Stimulated activated naive CD8-positive, alpha-beta T cell treated with anti-CD3 and anti-CD28 coated beads, Interleukin-15, amount 100 ng/mL, for 72 hours (primary cell): ENCODE results near the gene CHRDL2.
A peak's percentile ranks its signal among the peaks of the same experiment; 100 is the strongest.
"Not testable (repeated sequence)": the region's sequence is repeated elsewhere in the genome, so short reads cannot be mapped to it uniquely, and the experiment has no call there.

Source experiments
- ATAC-seq: fragments of 150-1000 bp; cut with Tn5 transposase; 2 replicates; pipeline ENCODE4 v1.10.0; 2021; ENCODE audit warnings: mild to moderate bottlenecking, moderate library complexity
- DNase-seq, 2 donors: peaks; one replicate each; pipeline ENCODE4 v3.0.0; 2021 to 2022
- H3K27ac Mint-ChIP-seq, 2 donors: one replicate each; pipeline ENCODE4 v1.8.0; 2022; ENCODE audit warnings: mild to moderate bottlenecking in 2 of 2, mixed read lengths in 2 of 2, moderate library complexity in 2 of 2
- H3K27me3 Mint-ChIP-seq: one replicate; pipeline ENCODE4 v1.8.0; 2022; ENCODE audit warnings: mixed read lengths
- H3K4me1 Mint-ChIP-seq: one replicate; pipeline ENCODE4 v1.8.0; 2022; ENCODE audit warnings: mild to moderate bottlenecking, mixed read lengths
- H3K4me3 Mint-ChIP-seq, 2 donors: one replicate each; pipeline ENCODE4 v1.8.0; 2022; ENCODE audit warnings: mild to moderate bottlenecking in 2 of 2, mixed read lengths in 2 of 2, moderate library complexity in 1 of 2
- H3K9me3 Mint-ChIP-seq, 2 donors: one replicate each; pipeline ENCODE4 v1.8.0; 2022; ENCODE audit warnings: mixed read lengths in 2 of 2

The CHRDL2 gene

DNA sequence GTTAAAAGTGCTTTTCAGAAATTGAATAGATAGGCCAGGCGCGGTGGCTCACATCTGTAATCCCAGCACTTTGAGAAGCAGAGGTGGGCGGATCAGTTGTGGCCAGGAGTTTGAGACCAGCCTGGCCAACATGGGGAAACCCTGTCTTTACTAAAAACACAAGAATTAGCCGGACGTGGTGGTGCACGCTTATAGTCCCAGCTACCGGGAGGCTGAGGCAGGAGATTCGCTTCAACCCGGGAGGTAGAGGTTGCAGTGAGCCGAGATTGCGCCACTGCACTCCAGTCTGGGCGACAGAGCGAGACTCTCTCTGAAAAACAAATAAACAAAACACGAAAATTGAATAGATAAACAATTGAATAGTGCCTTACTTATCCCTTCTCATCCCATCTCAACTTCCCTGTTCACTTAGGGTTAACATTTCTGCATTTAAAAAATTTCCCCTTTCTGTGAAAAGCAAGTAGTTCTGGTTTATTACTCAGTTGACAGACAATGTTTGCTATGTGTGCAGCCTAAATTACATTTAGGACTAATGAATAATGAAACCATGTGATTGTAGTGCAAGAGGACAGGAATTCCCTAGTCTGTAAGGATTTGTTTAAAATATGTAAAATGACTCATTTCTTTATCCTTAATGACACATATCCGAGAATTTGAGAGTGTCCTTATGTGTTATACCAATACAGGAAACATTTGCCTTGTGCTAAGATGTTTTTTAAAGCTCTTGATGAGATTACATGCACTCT, 23.5 kb upstream of the CHRDL2 start:
- ATAC-seq: peak; percentile 65
- H3K27ac Mint-ChIP-seq: peak overlapping the region in 1 of 2 donors; percentile 85

DNA sequence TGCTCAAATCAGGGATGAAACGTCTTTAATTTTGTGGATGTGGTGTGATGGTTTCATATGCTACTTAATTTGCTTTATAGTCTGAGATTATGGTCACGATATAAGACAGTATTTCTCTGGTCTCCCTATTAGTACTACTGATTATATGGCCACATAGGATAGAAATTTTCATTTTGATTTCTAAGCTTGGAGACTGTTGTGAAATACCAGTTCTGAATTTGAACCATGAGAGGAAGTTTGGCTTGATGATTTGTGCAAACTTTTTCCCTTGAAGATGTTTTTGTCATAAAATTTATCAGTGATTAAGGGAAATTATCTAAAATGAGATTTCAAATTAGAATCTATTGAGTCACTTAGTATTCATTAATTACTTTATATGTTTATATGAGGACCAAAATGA, 20.1 kb upstream of the CHRDL2 start:
- ATAC-seq: no peak

More for the DNA sequence above, 23.5 kb upstream of the CHRDL2 start:
- no peak for DNase-seq
- H3K9me3 Mint-ChIP-seq: peaks cover 6 to 9% of the 10 kb centered on the region in 2 donors
- peaks cover 38% of the 10 kb centered on the region for H3K4me1 Mint-ChIP-seq
- H3K27me3 Mint-ChIP-seq: no peaks in the 10 kb centered on the region
- H3K4me3 Mint-ChIP-seq: no peak overlapping the region

DNA sequence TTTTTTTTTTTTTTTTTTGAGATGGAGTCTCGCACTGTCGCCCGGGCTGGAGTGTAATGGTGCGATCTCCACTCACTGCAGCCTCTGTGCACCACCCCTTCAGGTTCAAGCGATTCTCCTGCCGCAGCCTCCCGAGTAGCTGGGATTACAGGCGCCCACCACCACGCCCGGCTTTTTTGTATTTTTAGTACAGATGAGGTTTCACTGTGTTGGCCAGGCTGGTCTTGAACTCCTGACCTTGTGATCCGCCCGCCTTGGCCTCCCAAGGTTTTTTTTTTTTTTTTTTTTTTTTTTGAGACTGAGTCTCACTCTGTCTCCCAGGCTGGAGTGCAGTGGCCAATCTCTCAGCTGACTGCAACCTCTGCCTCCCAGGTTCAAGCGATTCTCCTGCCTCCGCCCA, 19.4 kb upstream of the CHRDL2 start:
- DNase-seq, ATAC-seq, H3K27me3 Mint-ChIP-seq, H3K27ac Mint-ChIP-seq, H3K9me3 Mint-ChIP-seq: not testable (repeated sequence)
- H3K4me3 Mint-ChIP-seq: peak overlapping the region; percentile 16 to 91
- peaks cover 53% of the 10 kb centered on the region for H3K4me1 Mint-ChIP-seq

More for the DNA sequence above, 20.1 kb upstream of the CHRDL2 start:
- no peaks in the 10 kb centered on the region for H3K27me3 Mint-ChIP-seq
- no peak overlapping the region for H3K27ac Mint-ChIP-seq
- no peak for DNase-seq
- H3K4me1 Mint-ChIP-seq: peaks cover 55% of the 10 kb centered on the region
- H3K4me3 Mint-ChIP-seq: peak overlapping the region in 1 of 2 donors; percentile 22
- H3K9me3 Mint-ChIP-seq: peaks cover 2 to 5% of the 10 kb centered on the region in 2 donors

DNA sequence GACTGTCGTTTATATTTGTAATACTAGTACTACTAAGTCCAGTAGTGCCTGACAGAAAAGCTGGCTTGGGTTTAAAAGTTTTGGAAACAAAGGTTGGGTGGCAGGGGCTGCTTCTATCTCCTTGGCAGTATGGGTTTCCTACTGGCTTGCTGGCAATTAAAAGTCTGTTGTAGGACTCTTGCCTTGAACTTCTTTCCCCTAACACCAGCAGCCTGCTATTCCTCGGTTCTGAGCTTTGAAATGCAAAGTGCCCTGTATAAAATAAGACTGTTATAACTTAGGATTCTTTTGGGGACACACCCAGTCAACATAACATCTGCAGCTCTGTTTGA, 18.7 kb upstream of the CHRDL2 start:
- Mint-ChIP-seq H3K4me1 (peaks cover 47% of the 10 kb centered on the region), H3K27ac (no peak overlapping the region), H3K4me3 (peak overlapping the region; percentile 91 to 94), H3K9me3 (no peaks in the 10 kb centered on the region), H3K27me3 (no peaks in the 10 kb centered on the region)
- ATAC-seq (no peak), DNase-seq (no peak)

DNA sequence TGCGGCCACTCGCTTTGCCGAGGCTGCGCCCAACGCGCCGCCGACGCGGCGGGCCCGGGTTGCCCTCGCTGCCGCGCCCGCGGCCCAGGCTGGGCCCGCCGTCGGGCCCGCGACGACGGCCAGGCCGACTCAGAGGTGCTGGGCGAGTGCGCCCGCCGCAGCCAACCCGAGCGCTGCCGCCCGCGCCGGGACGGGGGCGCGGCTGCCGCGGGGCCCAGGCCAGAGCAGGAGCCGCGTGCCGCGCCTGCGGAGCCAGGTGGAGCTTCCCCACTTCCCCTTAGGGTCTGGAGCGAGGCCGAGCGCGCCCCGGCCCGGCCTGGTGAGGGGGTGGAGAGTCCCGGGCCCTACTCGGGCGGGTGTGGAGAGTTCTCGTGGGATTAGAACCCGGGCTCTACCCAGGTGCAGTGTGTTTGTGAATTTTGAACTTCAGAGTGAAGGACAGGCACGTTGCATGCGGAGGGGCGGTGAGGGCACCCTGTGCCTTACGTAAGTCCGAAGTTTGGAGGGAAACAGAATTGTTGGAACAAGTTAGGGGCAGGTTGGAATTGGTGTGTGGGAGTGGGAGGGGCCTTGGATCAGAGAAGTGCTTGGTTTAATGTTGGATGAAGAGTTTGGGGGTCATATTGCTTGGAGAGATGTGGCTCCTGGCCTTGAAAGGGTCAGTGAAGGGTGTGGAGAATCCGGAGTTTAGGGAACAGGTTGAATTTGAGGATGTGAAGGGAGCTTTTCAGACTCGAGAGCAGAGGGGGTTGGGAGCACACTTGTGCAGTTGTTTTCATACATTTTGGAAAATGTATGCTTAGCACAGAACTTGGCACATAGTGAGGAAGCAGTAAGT, 18.1 kb upstream of the CHRDL2 start:
- no peaks in the 10 kb centered on the region for H3K27me3 Mint-ChIP-seq
- peak overlapping the region; percentile 91 to 94 for H3K4me3 Mint-ChIP-seq
- no peaks in the 10 kb centered on the region for H3K9me3 Mint-ChIP-seq
- peaks cover 44% of the 10 kb centered on the region for H3K4me1 Mint-ChIP-seq
- ATAC-seq: peak; percentile 78
- DNase-seq: peak; percentile 60 to 67
- H3K27ac Mint-ChIP-seq: peak overlapping the region; percentile 19 to 93

DNA sequence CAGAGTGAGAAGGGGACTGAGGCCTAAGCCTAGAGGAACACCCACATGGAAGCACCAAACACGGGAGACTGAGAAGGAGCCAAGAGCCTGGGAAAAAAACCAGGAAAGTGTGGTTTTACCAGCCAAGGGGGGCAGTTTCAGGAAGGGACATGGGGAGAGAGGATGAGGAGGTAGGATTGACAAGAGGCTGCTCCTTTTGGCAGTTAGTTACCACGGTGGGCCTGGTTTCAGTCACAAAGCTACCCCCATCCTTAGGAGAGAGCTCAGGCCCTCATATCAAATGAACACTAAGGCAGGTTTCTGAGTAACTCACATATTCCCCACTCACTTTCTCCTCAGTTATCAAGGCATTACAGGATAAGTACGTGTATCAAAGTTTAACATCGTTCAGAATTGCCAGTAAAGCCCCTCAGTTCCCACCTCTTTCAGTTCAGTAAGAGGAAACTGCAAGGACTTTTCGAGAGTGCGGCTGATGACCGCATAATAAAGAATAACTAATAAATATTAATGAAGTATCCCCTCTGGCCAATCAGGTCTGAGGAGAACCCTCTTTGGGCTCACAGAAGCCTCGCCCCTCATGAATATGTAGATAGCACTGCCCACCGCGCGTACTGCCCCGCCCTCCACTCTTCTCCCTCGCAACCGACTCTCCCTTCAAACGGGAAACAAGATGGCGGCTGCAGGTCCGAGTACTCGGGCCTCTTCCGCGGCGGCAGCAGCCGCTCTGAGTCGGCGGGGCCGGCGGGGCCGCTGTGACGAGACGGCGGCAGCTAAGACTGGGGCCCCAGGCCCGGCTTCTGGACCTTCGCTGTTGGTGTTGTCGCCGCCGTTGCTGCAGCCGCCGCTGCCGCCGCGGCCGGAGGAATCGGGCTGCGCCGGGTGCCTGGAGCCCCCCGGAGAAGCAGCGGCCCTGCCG, 17.2 kb upstream of the CHRDL2 start, which contains the start of gene RNF169:
RNF169 (plus strand) TSS at position 639 of the 916 bp plus-strand sequence; CDS start at position 671, 32 bp downstream.
- Mint-ChIP-seq H3K4me1 (peaks cover 36% of the 10 kb centered on the region), H3K9me3 (no peaks in the 10 kb centered on the region), H3K27me3 (no peaks in the 10 kb centered on the region), H3K4me3 (peak within 1 kb of the TSS; percentile 91 to 94), H3K27ac (peak within 1 kb of the TSS; percentile 90 to 93)
- ATAC-seq: peak; percentile 98
- peak; percentile 83 to 93 for DNase-seq

DNA sequence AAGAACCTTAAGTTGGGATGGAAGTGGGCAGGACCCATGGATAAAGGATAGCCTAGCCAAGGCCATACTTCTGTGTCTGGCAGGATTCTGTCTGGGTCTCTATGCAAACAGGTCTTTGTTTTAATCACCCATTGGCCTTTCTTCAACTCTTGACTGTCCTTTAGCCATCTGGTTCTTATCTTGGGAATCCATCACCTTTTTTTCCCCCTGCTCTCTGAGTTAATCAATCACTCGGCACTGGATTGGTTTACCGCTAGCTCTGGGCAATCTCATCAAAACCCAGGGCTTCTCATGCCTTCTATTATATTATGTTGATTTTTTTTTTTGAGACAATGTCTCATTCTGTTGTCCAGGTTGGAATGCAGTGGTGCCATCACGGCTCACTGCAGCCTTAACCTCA, 15.6 kb upstream of the CHRDL2 start:
- no peak overlapping the region for H3K27ac Mint-ChIP-seq
- H3K4me3 Mint-ChIP-seq: no peak overlapping the region
- no peak for ATAC-seq
- no peaks in the 10 kb centered on the region for H3K9me3 Mint-ChIP-seq
- H3K27me3 Mint-ChIP-seq: no peaks in the 10 kb centered on the region
- peaks cover 31% of the 10 kb centered on the region for H3K4me1 Mint-ChIP-seq
- no peak for DNase-seq

DNA sequence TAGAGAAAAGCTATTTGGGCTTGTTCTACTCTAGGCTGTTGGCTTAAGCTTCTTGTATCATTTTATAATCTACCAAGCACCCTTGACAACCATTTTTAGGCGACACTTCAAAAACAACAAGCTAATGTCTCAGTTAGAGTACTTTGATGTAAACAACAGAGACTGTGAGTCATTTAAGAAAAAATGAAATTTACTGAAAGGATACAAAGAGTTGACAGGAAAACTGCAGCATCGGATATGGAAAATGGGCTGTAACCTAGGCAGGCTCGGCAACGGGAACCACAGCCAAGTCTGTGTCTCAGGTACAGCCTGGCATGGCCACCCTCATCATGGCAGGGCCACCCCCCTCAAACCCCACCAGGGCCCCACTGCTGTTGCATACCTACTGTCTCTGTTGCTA, 13.1 kb upstream of the CHRDL2 start:
- DNase-seq: no peak
- Mint-ChIP-seq H3K4me3 (no peak overlapping the region), H3K9me3 (no peaks in the 10 kb centered on the region), H3K27ac (no peak overlapping the region), H3K4me1 (peaks cover 13% of the 10 kb centered on the region), H3K27me3 (no peaks in the 10 kb centered on the region)
- no peak for ATAC-seq

DNA sequence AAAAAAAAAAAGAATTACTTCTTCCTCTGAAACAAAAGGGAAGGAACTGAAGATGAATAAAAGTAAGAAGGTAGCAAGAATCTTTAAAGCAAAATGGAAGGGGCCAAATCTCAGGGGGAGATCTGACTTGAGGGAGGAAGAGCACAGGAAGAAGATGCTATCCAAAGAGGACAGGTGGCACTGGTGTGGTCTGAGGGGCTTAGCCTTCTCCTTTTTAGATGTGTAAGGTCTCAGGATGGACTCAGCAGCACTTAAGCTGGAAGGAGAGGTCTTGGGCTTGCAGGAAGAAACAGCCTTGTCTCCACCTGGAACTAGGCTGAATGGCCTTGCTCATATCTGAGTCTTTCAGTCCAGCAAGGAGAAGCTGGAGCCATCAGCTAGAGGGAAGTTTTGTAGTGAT, 12.4 kb upstream of the CHRDL2 start:
- ATAC-seq: no peak
- DNase-seq: no peak
- Mint-ChIP-seq H3K9me3 (no peaks in the 10 kb centered on the region), H3K4me3 (no peak overlapping the region), H3K27me3 (no peaks in the 10 kb centered on the region), H3K27ac (peak overlapping the region in 1 of 2 donors; percentile 23), H3K4me1 (peaks cover 11% of the 10 kb centered on the region)

DNA sequence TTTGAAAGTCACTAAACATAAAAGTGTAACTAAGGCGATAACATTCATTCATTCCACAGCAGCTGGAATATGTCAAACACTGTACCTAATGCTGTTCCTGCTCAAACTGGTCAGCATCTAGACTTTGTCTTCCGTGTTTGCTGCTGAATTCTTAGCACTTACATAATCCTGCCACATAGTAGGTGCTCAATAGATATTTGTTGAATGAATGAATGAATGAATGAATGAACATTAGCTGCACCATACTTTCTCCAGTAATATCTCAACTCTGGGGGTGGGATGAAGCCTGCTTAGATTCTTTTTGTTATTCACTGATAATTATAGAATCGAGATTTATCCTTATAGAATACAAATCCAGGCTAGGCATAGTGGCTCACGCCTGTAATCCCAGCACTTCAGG, 10.8 kb upstream of the CHRDL2 start:
- Mint-ChIP-seq H3K4me1 (no peaks in the 10 kb centered on the region), H3K27me3 (no peaks in the 10 kb centered on the region), H3K9me3 (no peaks in the 10 kb centered on the region), H3K27ac (no peak overlapping the region), H3K4me3 (no peak overlapping the region)
- no peak for ATAC-seq
- DNase-seq: no peak

DNA sequence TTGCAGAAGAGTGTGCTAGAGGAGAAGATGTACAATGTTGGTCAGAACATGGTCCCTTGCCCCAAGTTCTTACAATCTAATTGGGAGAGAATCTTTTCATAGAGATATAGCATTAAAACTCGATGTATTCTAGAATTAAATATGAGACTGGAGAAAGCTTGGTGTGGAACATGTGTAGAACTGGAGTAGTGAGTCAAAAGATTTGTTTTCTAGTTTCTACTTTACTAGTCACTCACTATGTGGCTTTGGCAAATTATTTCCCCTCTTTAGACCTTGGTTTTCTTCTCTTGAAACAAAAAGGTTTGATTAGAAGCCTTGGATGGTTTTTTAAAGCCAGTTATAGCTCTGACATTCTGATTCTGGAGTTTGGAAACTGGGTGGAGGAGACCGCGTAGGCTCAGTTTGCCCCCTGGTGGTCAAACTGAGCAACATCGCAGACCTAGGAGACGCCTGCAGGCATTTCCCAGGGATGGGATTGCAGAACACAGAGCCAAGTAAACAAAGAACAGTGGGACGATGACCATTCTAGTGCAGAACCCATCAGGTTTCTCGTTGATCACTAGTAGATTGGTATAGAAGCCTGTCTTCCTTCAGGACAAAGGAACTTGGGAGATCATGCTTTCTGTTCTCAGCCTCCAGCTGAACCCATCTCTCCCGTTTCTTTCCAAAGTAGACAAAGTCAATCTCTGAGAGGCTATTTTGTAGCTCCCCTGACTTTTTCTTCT, 8.5 kb upstream of the CHRDL2 start:
- peak; percentile 82 for ATAC-seq
- peak; percentile 20 to 30 for DNase-seq
- Mint-ChIP-seq H3K9me3 (no peaks in the 10 kb centered on the region), H3K4me3 (no peak overlapping the region), H3K4me1 (no peaks in the 10 kb centered on the region), H3K27ac (no peak overlapping the region), H3K27me3 (peaks cover 9% of the 10 kb centered on the region)

DNA sequence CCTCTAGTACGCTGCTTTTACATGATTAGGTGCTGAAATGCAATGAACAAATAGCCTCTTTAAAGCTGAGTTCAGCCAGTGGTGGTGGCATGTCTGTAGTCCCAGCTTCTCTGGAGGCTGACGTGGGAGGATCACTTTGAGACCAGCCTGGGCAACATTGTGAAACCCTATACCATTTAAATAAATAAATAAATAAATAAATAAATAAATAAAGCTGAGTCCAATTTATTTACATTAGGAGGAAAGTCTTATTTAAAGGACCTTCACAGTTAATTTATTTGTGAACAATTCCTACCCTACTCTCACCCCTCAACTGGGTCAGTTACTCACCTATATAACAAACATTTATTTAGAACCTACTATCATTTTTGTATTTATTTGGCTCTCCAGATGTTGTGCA, 4.8 kb upstream of the CHRDL2 start:
- ATAC-seq: no peak
- peaks cover 38% of the 10 kb centered on the region for H3K27me3 Mint-ChIP-seq

DNA sequence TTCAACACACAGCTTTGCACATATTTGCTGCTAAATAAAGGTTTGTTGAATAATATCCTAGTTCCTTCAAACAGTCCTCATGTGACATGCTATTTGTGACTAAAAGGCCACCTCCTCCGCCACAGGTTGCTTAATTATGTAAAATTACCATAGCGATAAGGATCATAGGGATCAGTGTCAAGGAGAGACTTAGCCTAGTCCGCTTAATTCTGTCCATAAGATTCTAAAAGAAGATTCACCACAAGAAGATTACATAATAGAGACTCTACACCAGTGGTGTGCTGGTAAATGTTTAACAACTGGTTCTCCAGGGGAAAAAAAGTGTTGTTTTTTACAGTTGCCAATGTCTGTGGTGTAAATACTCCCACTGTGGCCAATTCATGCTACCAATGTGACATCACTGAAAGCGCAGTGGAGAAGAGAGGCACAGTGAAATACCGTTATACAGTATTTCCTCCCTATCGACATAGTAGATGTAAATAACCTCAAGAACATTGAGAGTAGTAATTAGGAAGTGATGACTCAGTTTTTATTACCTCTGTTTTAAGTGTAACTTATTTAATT, 4.2 kb upstream of the CHRDL2 start:
- H3K9me3 Mint-ChIP-seq: no peaks in the 10 kb centered on the region
- H3K27ac Mint-ChIP-seq: no peak overlapping the region
- DNase-seq: no peak
- peaks cover 44% of the 10 kb centered on the region for H3K27me3 Mint-ChIP-seq
- peaks cover 13% of the 10 kb centered on the region for H3K4me1 Mint-ChIP-seq
- H3K4me3 Mint-ChIP-seq: no peak overlapping the region
- no peak for ATAC-seq

More for the DNA sequence above, 4.8 kb upstream of the CHRDL2 start:
- Mint-ChIP-seq H3K27ac (no peak overlapping the region), H3K4me3 (no peak overlapping the region), H3K4me1 (peaks cover 7% of the 10 kb centered on the region), H3K9me3 (no peaks in the 10 kb centered on the region)
- no peak for DNase-seq

DNA sequence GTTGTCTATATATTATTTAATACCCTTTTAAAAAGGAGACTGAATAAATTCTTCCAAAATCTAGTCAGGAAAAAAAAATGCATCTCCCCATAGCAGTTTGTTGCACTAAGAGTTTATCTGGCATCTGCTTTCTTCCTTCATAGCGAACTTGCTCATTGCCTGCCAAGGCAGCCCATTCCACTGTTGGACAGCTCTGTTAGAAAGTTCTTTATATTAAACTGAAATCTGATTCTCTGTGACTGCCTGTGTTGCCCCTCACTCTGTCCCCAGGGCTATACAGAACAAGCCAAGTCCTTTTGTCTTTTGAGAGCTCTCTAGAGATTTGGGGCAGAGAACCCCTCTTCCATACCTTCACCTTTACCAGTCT, 3.3 kb upstream of the CHRDL2 start:
- no peak for DNase-seq
- ATAC-seq: no peak
- peaks cover 13% of the 10 kb centered on the region for H3K4me1 Mint-ChIP-seq
- no peak overlapping the region for H3K27ac Mint-ChIP-seq
- H3K4me3 Mint-ChIP-seq: no peak overlapping the region
- no peaks in the 10 kb centered on the region for H3K9me3 Mint-ChIP-seq
- peaks cover 53% of the 10 kb centered on the region for H3K27me3 Mint-ChIP-seq
